Melanocyte of skin (primary cell): ENCODE data around the gene TMEM236. TPM values are rescaled to one million over a fixed set of nuclear protein-coding genes. Genes with fewer than 3 reads are reported as not detected.

Source experiments
- small RNA-seq, 2 donors: library from RNA; depleted of rRNA; stranded (forward); fragments of <200 nt; gene quantifications; one replicate each; pipeline ENCODE3, GENCODE V24; 2012
- total RNA-seq, 2 donors: library from RNA; depleted of rRNA; stranded (reverse); fragments of >200 nt; gene quantifications; 2 replicates each; pipeline ENCODE4 v1.2.3, GENCODE V29; 2012

TMEM236 gene
- under 1 TPM; 0.67 to 0.69 TPM for total RNA-seq

DNA sequence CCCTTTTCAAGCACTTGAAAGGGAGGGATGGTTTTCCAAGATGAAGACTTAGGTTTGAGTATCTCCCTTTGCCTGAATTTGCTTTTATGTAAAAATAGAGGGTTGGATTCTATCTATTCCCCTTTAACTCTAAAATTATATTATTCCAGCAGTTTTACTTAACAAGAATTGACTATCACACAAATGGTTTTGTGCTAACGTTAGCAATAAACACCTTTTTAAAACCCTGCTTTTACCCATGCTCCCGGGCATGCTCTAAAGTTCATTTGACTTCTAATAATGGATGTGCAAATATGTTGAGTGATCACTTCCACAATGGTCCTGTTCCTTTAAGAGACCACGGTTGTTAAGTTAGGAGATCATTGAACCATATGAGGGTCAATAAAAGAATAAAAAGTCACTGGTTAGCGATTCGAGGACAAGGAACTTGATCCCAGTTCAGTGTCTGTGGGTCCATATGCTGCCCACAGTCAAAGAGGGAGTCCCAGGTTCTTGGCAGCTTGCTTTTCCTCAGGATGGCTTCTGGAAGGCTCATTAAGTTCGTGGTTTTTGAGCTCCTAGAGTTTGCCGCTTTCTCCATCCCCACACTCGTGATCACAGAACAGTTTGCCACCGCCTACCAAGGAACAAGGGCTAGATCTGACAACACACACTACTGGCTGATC, at the start of gene TMEM236:
Gene TMEM236, plus strand, starts transcription at position 421 of the 665 bp plus-strand sequence. Its CDS starts 95 bp downstream, at position 516.

DNA sequence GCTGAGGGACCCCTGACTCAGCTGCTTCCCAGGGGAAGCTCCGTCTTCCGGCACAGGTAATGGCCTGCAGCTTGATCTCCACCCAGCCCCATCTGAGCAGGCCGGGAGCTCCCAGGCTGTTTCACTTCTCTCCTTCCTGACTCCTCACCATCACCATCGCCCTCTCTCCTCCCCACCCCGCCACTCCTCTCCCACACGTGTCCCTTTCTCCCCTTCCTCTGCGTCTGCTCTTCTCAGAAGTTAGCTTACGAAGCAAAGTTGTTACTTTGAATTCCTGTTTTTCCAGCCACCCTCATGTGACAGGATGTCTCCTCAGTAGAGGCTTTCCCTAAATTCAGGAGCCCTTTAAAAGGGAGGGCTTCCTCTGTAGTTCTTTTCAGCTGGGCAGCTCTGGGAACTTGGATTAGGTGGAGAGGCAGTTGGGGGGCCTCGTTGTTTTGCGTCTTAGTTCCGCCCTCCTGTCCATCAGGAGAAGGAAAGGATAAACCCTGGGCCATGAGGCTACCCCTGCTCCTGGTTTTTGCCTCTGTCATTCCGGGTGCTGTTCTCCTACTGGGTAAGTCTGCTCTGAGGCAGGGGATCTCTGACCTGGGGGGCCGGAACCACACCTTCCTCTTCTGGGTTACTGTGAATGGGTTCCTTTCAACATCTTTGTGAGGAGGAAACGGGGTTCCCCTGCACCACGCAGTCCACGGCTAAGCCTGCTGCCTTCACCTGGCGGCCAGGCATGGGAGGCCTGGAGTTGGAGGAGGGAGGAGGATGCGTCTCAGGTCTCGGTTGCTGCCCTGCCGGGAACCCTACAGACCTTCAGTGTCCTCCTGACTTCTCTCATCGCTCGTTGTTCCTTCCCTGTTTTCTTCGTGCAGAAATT, 57.2 kb downstream of the TMEM236 start, which contains the start of gene MRC1:
Gene MRC1, plus strand, starts transcription at position 378 of the 871 bp plus-strand sequence. Its CDS starts 118 bp downstream, at position 496.

Small RNA genes lying within 50 kb of the gene (small RNA-seq; reads per million reads assigned to genes)
- gene MIR511, result 3.6 to 5.7 reads per million in 2 donors

Other genes starting within 250 kb of the TMEM236 start
- gene HACD1, start 134.8 kb upstream of the TMEM236 start, total RNA-seq, result 10 to 100 TPM; 83.6 to 90.6 TPM
- 100 to 1,000 TPM in 1 of 2 donors, 10 to 100 TPM in 1; 84.3 to 123 TPM for gene STAM, start 108.0 kb upstream of the TMEM236 start, total RNA-seq
- gene MRC1, start 57.1 kb downstream of the TMEM236 start, total RNA-seq, result under 1 TPM; under 0.01 to 0.34 TPM
- gene SLC39A12, start 199.7 kb downstream of the TMEM236 start, total RNA-seq, result under 1 TPM; 0.67 to 0.69 TPM